PFSK-1 (cell line): ENCODE results near the gene QRFP.

ENCODE experiments used
- POLR2AphosphoS5 ChIP-seq: IDR thresholded peaks from 2 replicates; pipeline ENCODE4 v1.6.1; 2012; ENCODE audit warnings: low read depth, mild to moderate bottlenecking, control low read depth, low read length, moderate library complexity
- SIN3A ChIP-seq: IDR thresholded peaks from 2 replicates; pipeline ENCODE4 v1.6.1; 2012; ENCODE audit warnings: mild to moderate bottlenecking, low read length, moderate library complexity, borderline replicate concordance; ENCODE audit not compliant: insufficient read depth
- TAF1 ChIP-seq: IDR thresholded peaks from 2 replicates; pipeline ENCODE4 v1.6.1; 2012; ENCODE audit warnings: low read length, control low read depth, borderline replicate concordance; ENCODE audit not compliant: insufficient read depth
- TF ChIP-seq, protein P1 (sequence below), 2 experiments: IDR thresholded peaks; 2 replicates each; pipeline versions ENCODE4 v1.6.1 to v1.8.0; 2011 to 2012; ENCODE audit warnings: low read depth in 2 of 2, low read length in 2 of 2, control low read depth in 1 of 2, inconsistent platforms in 1 of 2, mild to moderate bottlenecking in 1 of 2, moderate library complexity in 1 of 2; ENCODE audit not compliant: insufficient read depth in 1 of 2

DNA sequence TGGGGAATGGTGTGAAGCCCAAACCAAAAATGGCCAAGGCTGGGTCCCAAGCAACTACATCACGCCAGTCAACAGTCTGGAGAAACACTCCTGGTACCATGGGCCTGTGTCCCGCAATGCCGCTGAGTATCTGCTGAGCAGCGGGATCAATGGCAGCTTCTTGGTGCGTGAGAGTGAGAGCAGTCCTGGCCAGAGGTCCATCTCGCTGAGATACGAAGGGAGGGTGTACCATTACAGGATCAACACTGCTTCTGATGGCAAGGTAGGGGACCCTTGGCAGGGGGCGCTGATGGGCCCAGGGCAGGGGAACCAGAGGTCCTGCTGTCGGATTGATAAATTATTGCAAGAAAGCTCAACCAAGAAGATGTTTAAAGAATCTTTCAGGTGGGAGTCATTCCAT lies 41.8 kb downstream of the QRFP start:
- TF ChIP-seq POLR2AphosphoS5 = no peak
- TF ChIP-seq, protein P1, sequence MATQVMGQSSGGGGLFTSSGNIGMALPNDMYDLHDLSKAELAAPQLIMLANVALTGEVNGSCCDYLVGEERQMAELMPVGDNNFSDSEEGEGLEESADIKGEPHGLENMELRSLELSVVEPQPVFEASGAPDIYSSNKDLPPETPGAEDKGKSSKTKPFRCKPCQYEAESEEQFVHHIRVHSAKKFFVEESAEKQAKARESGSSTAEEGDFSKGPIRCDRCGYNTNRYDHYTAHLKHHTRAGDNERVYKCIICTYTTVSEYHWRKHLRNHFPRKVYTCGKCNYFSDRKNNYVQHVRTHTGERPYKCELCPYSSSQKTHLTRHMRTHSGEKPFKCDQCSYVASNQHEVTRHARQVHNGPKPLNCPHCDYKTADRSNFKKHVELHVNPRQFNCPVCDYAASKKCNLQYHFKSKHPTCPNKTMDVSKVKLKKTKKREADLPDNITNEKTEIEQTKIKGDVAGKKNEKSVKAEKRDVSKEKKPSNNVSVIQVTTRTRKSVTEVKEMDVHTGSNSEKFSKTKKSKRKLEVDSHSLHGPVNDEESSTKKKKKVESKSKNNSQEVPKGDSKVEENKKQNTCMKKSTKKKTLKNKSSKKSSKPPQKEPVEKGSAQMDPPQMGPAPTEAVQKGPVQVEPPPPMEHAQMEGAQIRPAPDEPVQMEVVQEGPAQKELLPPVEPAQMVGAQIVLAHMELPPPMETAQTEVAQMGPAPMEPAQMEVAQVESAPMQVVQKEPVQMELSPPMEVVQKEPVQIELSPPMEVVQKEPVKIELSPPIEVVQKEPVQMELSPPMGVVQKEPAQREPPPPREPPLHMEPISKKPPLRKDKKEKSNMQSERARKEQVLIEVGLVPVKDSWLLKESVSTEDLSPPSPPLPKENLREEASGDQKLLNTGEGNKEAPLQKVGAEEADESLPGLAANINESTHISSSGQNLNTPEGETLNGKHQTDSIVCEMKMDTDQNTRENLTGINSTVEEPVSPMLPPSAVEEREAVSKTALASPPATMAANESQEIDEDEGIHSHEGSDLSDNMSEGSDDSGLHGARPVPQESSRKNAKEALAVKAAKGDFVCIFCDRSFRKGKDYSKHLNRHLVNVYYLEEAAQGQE (IDR thresholded peaks at IDR 0.05; ENCODE audit: insufficient read depth in 1 of 2, low read depth in 2 of 2, low read length in 2 of 2) = no peak
- no peak for TF ChIP-seq SIN3A
- no peak for TF ChIP-seq TAF1
